GM20000 (cell line): Measurements from ENCODE around the gene TBX18.

Source experiments
- DNase-seq: peaks from one replicate; pipeline ENCODE4 v3.0.0; 2012; ENCODE audit warnings: low spot score
- CTCF ChIP-seq: IDR thresholded peaks from 2 replicates; pipeline ENCODE4 v1.5.1; 2012; ENCODE audit warnings: mild to moderate bottlenecking, control low read depth; ENCODE audit errors: extremely low read depth, missing control alignments

Gene TBX18

DNA sequence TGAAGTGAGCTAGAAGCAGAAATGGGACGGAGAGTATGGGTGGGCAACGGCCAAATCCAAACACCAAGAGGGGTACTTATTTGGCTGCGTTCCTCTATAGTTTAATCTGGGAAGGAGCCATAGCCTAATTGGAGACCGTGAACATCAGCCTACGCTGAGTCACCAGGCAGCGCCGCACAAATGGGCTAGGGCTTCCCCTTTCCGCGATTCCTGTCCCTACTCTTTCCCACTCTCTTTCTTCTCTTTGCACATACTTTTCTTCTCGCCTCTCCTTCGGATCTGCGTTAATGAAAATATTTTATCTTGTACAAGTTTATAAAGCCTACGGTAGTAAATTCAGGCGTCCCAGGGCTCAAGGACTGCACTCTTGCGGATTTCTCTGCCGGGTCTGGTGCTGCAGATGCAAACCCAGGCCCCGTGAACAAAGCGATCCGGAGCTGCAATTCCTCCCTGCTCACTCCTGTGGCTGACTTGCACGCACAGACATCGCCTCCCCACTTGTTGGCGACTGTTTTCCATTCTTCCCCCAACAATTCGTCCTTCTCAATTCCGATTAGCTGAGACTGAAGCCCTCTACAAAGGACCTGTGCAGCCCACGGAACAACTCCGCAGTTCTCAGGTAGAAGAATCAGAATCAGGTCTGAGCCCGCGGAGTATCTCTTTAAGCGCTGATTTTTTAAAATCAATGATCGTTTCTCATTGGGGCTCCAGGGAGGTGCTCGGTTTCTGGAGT is 4.2 kb upstream of the TBX18 start:
- no peak for DNase-seq
- no peak for TF ChIP-seq CTCF

- TF ChIP-seq CTCF: no peak
Measured at GRCh38 chr6:84767526-84768201, 3.3 kb upstream of the TBX18 start.

DNA sequence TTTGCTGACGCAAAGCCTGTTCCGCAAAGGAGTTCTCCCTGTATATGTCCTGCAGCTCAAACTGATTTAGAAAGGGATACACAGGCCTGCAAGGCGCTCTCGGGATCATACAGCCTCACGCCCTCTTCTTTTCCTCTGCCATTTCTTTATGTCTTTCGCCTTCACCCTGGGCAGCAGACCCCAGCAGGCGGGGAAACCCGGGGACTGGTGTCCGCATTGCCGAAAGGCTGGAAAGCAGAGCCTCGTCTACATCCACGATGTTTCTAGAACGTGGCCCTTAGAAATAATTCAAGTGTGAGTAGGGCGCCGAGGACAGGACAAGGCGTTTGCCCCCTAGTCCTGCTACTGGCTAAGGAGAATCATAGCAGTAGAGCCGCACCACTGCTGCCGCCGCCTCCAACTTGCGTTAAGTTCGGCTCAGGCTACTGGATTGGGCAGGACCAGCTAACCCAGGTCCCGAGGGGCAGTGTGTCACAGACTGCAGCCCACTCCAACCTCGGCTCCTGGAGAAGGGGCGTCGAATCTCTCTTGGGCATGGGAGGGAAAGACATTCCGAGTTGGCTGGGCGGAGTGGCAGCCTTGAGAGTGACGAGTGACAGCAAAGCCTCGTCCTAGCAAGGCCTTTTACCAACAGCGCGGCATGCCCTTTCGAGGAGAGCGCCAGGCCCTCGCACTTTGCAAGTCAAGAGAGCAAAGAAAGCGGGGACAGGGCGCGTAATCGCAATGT is 2.6 kb upstream of the TBX18 start:
- DNase-seq: no peak
- no peak for TF ChIP-seq CTCF

More at GRCh38 chr6:84767526-84768201, 3.3 kb upstream of the TBX18 start:
- no peak for DNase-seq

DNA sequence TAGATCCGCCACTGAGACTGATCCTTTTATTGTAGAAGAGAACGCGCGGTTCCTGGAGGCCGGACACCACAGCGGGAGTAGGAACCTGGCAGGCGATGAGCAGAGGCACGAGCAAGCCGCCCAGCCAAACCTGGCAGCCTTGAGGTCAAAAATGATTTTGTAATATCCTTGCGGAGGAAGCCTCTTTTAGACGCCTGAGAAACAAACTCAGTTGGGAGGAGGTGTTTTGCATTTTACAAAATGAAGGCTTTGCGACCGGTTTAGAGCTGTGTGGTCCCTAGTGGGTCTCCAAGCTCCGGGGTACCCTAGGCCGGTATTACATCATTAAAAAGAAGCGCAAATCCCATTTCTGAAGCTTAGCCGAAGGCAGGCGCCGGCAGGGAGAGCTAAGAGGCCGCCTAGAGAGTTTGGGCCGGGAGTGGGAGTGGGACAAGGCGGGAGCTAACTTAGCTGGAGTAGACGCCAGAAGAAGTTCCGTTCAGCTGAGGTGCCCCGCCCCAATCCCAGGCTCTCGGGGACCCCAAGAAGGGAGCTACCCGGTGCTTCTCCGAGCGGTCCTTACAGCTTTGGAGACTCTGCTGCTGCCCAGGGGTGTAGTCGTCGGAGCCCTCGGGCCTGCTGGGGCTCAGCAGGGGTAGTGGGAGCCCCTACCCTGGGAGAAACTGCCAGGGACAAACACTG is 1.9 kb upstream of the TBX18 start:
- TF ChIP-seq CTCF: no peak
- DNase-seq: no peak

DNA sequence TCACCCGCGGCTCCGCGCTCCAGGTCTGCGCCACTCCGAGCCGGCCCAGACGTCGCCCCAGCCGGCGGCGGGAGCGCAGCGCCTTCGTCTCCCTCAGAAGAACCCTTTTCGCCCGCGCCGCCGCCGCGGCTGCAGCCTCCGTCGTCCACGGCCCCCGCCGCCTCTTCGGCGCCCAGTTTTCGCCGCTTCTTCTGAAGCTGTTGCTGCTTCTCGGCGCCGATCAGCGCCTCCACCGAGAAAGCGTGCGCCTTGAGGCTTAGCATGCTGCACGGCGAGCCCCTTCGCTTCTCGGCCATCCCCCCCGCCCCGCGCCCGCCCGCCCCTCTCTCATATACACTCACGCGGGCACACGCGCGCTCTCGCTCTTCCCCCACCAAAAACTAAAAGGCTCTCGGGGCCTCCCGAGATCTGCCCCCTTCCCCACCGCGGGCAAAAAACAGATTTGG is 489 bp downstream of the TBX18 start:
- no peak for DNase-seq
- no peak for TF ChIP-seq CTCF

GRCh38 chr6:84763003-84763885 is 1.2 kb downstream of the TBX18 start:
- TF ChIP-seq CTCF: no peak
- no peak for DNase-seq
